HL-60/S4 treated with phorbol 12-myristate 13-acetate at 8.2 ng/mL for 4 days and 3 days (cell line): ENCODE results near the gene FAM216B.
"Not testable (repeated sequence)": the region's sequence is repeated elsewhere in the genome, so short reads cannot be mapped to it uniquely, and the experiment has no call there.

ENCODE experiments used
- in situ Hi-C: fragments of 300-500 bp; cut with MboI; formaldehyde crosslinking; loops from 2 replicates; pipeline ENCODE4 v1.15.0; 2022; ENCODE audit warnings: low sequenced_read_pairs

Gene FAM216B

DNA sequence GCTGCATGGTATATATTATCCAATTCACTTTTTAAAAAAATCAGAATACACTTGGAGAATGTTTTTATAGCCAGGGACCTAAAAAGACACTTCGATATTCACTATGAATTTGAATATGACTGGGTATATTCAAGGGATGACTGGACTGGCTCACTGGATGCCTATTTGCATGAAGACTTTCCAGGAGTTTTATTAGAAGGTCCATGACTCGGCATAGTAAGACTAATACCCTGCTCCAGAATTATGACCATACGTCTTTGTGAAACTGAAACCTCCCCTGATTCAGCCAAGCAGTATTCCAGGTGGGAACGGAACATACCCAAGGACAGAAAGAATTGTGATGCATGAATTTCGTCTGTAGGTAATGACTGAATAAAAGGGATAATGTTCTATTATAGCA lies 3.9 kb upstream of the FAM216B start:
- in situ Hi-C loops: no loop called here

DNA sequence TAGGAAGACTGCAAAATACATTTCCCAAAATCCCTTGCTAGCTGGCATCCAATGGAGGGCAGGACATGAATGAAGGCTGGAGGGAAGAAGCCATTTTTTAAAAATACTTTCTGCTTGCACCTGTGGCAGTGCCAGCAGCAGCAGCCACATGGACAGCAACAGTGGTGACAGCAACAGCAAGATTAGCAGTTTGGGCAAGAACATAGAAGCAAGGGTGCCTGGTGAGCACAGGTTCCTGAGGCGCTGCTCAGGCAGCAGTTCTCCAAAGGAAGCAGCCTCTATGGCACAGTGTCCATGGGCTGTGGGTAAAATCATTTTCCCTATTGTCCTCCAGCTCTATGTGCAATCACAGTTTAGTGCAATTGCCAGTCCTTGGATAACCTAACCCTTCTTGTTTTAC lies 1.3 kb upstream of the FAM216B start:
- in situ Hi-C loops: no loop called here

DNA sequence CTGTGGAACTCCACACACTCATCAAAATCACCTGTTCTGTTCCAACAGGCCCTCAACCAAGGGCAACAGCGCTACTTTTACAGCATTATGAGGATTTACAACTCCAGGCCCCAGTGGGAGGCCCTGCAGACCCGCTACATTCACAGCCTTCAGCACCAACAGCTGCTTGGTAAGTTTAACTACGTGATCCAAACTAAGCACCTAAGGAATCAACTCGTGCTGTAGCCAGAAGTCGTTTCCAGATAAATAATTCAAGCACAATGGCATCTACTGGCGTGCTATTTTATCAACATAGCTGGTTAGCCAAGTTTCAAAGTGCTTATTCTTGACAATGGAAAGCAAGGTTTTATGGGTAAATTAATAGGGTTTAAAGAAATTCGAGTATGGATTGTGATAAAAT lies 5.3 kb downstream of the FAM216B start:
- in situ Hi-C loops: no loop called here

DNA sequence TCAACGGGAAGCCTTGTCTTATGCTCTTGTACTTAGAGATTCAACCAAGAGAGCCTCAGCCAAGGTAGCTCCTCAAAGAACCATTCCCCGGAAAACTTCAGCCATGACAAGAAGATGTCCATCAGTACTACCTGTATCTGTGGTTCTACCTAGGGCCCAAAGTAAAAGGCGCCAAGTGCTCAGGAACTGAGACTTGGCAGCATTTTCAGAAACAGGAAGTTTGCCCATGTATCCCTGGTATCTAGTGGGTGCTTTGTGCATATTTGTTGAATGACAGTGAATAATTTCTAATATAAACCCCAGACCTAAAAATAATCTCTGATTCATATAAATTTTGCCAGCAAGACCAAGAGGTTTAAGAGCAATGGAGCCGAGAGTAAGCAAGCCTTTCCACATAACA lies 7.2 kb downstream of the FAM216B start:
- in situ Hi-C loops: no loop called here

- in situ Hi-C loops: no loop called here
Measured at GRCh38 chr13:42792154-42792553, 10.8 kb downstream of the FAM216B start.

DNA sequence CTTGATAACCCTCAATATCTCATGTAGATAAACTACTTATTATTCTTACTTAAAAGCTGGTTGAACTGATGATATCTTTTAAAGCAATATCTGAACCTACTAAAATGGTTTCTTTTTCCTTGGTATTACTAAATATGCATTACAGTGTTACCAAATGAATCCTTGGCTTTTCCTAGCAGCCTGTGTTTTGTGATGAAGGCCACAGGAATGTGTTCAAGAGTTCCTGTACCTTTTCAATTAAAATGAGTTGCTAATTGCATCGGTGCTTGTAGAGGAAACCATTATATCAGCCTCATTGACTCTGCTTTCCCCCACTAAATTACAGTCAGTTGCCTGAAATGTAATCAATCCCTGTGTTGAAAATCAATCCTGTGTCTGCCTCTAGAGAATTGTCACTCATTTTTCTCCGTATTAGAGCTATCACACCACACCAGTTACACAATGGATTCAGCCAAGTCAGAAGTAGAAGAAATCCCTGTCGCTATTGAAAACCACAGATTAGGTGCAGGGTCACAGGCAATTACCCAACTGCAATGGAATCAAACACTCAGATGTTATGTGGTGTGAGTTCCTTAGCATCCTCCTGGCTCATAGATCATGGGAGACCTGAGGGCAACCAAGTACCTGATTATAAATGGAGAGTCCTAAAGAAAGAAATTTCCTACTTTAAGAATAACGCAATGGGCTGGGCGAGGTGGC lies 13.3 kb downstream of the FAM216B start:
- in situ Hi-C loops: no loop called here

- in situ Hi-C loops: no loop called here
Measured at GRCh38 chr13:42795666-42796065, 14.3 kb downstream of the FAM216B start.

DNA sequence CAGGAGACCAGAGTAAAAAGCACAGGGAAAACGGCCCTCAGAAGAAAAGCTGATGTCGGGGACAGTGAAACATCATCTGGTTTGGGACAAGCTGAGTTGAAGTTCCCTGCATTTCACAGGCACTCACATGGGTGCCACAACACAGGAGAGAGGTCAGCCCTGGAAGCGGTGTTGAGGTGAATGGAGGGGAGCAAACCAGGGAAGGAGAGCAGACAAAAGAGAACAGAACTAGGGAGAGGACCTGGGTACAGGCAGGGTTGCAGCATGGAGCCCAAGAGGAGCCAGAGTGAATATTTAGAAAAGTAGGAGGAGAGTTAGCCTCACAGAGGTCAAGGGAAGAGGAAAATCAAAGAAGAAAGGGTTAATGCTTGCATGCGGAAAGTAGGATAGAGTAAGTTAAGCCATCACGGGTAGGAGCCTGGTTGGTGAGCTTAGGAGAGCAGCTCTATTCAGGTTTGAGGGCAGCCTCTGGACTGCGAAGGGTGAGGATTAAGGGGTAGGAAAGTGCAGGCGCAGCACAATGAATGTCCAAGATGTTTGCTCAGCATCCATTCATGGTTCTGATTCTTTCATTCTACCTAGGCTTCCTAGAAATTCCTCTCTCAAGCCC lies 15.5 kb downstream of the FAM216B start:
- in situ Hi-C loops: no loop called here

DNA sequence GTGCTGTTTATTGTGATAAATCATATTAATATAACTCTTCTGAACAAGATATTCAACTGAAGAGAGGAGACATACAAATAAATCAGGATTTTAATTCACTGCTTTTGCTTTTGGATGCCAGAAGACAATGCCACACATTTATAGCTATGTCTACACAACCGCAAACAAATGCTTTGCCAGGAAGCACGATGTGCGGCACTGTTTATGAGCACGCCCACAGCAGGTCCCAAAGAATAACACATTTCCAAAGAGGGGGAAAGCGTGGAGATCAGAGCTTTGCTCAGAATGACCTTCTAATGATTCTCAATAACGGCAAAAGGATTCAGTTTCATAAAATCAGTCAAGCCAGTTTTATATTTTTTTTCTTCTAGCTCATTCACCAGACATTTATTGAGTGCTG lies 16.7 kb downstream of the FAM216B start:
- in situ Hi-C loops: no loop called here

DNA sequence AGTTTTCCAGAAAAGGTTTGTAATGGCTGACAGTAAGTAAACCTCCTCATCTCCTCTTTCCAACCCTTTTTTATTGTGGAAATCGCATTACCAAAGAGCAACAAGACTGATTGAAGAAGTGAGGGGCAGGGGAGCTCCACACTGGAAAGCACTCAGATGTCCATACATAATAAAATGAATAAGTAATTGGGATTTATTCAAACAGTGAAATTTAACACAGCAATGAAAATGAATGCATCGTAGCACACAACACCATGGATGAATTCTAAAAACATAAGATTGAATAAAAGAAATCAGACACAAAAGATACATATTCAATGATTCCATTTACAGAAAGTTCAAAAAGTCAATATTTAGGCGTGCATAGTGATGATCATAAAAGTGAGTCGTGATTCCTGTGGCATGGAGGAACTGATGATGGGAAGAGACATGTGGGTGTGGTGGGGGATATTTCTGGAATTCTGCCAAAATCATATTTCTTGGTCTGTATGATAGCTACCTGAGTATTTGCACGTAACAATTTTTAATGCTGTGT lies 18.8 kb downstream of the FAM216B start:
- in situ Hi-C loops: no loop called here

- in situ Hi-C loops: no loop called here
Measured at GRCh38 chr13:42803563-42804204, 22.3 kb downstream of the FAM216B start.

DNA sequence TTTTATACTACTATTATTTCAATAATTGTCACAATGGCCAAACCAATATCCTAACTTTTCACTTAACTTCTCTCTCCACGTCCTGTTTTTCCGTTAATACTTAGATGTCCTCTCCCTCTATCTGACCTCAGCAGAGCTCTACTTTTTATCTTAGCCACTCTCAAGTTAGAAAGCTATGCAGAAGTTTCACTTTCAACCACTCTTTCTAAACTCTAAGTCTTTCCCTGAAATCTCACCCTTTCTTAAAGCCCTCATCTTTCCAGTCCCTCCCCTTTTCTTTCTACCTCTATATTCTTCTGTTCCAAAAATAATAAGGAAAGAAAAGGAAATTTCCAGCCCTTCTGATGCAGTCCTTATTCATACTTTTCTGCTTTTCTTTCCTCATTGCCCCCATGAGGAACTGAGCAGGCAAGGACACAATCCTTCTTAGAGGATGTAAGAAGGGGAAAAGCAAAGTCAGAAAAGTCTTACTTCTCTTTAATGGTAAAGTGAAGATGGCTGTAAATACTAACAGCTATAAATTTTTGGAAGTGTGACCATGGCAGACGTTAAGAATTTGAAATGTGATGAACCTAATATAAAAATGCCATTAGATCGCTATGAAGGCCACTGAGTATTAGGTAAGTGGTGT lies 23.0 kb downstream of the FAM216B start:
- in situ Hi-C loops: no loop called here

GRCh38 chr13:42807241-42807640 lies 25.9 kb downstream of the FAM216B start:
- in situ Hi-C loops: no loop called here

DNA sequence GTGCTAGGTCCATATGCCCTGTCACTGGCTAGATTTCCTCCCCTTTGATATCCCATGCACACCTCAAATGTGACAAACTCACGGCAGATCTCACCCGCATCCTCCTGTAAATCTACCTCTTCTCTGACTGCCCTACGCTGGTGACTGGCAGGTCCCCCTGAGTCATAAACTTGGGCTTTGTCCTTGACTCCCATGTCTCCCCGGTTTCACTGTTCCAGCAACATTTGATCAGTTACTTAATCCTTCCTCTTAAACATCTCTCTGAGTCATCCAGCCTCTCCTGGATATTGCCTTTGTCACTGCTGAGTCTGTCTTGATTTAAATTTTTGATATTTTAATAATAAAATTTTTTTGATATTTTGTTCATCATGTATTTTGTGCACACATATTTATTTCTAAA lies 26.5 kb downstream of the FAM216B start:
- in situ Hi-C loops: no loop called here

GRCh38 chr13:42808341-42808940 lies 27.1 kb downstream of the FAM216B start:
- in situ Hi-C loops: no loop called here

DNA sequence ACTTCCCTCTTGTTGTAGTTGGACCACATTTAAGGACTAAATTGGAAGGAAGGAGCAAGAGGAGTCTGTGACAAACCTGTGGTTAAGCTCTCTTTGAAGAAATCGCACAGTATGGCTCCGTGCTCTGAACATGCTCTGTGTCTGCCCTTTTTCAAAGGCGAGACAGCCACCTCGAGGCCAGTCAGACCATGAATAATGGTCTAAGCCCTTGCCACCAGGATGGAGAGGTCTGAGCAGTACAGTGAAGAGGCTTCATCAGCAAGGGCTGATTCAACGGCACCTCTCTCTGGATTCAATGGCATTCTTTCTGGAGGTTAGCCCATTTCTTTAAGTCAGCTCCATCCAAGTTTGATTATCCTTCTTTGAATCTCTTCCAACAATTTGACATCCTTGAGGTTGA lies 30.9 kb downstream of the FAM216B start:
- in situ Hi-C loops: no loop called here

DNA sequence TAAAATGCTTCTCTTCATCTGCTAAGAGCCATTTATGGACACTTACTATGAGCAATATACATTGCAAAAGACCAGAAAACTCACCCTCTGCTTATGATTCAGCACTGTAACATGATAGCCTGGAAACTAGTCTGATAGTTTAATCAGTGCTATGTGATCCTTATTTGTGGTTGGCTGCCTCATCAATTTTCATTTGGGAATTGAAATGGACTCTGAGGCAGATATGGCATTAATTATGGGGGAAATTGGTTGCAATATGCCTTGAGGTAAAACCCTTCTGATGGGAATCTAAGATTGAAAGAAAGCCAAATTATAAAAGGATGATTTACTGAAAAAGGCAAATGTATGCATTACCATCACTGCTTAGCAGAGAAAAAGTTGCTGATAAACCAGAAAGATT lies 33.5 kb downstream of the FAM216B start:
- in situ Hi-C loops: no loop called here

GRCh38 chr13:42815681-42816080 lies 34.3 kb downstream of the FAM216B start:
- in situ Hi-C loops: no loop called here

DNA sequence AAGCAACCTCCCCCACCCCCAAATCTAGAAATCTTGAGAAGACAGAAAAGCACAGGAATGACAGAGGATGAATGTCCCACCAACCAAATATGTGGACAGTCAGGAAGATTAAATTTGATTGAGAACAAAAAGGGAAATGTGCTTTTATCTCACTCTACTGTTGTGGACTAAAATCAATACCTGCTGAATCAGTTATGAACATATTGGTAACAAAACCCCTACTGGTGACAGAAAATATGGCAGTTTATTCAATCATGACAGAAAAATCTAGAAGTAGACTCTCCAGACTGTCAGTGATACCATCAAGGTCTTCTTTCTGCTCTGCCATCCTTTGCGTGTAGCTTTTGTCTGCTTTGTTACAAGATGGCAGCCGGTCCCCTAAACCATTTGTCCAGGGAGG lies 35.2 kb downstream of the FAM216B start:
- in situ Hi-C loops: no loop called here

DNA sequence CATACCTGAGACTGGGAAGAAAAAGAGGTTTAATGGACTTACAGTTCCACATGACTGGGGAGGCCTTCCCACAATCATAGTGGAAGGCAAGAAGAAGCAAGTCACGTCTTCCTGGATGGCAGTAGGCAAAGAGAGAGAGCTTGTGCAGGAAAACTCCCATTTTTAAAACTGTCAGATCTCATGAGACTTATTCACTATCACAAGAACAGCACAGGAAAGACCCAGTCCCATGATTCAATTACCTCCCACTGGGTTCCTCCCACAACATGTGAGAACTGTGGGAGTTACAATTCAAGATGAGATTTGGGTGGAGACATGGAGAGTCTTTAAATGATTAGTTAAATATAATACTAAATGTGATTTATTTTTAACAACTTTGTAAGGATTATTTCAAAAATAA lies 38.3 kb downstream of the FAM216B start:
- in situ Hi-C loops: not testable (repeated sequence)

DNA sequence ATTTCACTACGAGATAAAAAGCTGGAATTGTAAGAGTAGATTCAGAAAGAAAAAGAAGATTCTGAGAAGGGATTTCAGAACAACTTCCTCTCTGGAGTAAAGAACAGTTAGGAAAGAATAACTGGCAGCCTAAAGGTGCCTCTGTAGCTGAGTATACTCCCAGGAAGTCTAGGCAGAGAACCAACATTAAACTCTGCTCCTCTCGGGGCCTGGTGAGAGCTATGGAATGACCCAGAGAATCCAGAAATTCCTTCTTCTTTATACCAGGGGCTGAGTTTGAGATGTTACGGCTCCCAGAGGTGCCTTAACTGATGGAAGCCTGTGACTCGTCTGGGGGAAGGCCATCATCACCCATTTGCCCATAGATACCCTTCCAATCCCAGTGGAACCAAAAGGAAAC lies 39.1 kb downstream of the FAM216B start:
- in situ Hi-C loops: no loop called here
